GM21526 (cell line): ENCODE data around the gene RNF2.

Experiments used
- ATAC-seq: cut with Tn5 transposase; IDR thresholded peaks from one replicate; pipeline ENCODE4 v1.9.1; 2021; ENCODE audit warnings: moderate library complexity; ENCODE audit not compliant: unreplicated experiment, low FRiP score

RNF2 gene

GRCh38 chr1:185087101-185087500 lies 41.7 kb downstream of the RNF2 start:
- no peak for ATAC-seq

- ATAC-seq, result no peak
Measured at GRCh38 chr1:185087746-185088145, 42.4 kb downstream of the RNF2 start.

- no peak for ATAC-seq
Measured at GRCh38 chr1:185091480-185091879, 46.1 kb downstream of the RNF2 start.

- no peak for ATAC-seq
Measured at GRCh38 chr1:185094761-185095160, 49.4 kb downstream of the RNF2 start.

GRCh38 chr1:185096531-185096930 lies 51.2 kb downstream of the RNF2 start:
- ATAC-seq, result no peak

- no peak for ATAC-seq
Measured at GRCh38 chr1:185104083-185104482, 58.7 kb downstream of the RNF2 start.

- ATAC-seq, result no peak
Measured at GRCh38 chr1:185105121-185105520, 59.8 kb downstream of the RNF2 start.

GRCh38 chr1:185108321-185108720 lies 63.0 kb downstream of the RNF2 start:
- ATAC-seq, result no peak

- ATAC-seq, result no peak
Measured at GRCh38 chr1:185110145-185110544, 64.8 kb downstream of the RNF2 start.

GRCh38 chr1:185111873-185112272 lies 66.5 kb downstream of the RNF2 start:
- ATAC-seq, result no peak

- no peak for ATAC-seq
Measured at GRCh38 chr1:185112356-185112755, 67.0 kb downstream of the RNF2 start.

GRCh38 chr1:185129708-185130107 lies 84.3 kb downstream of the RNF2 start:
- no peak for ATAC-seq

- ATAC-seq, result no peak
Measured at GRCh38 chr1:185132534-185132933, 87.2 kb downstream of the RNF2 start.

GRCh38 chr1:185137896-185138545 lies 92.7 kb downstream of the RNF2 start:
- no peak for ATAC-seq

- ATAC-seq, result no peak
Measured at GRCh38 chr1:185139246-185139645, 93.9 kb downstream of the RNF2 start.

GRCh38 chr1:185144233-185144632 lies 98.9 kb downstream of the RNF2 start:
- no peak for ATAC-seq

- no peak for ATAC-seq
Measured at GRCh38 chr1:185151215-185151614, 105.9 kb downstream of the RNF2 start.
